ENCODE results near the gene ZNF217. TPM values are rescaled to one million over a fixed set of nuclear protein-coding genes. Genes with fewer than 3 reads are reported as not detected.
"Not testable (repeated sequence)": the region's sequence is repeated elsewhere in the genome, so short reads cannot be mapped to it uniquely, and the experiment has no call there.

ZNF217 gene
- total RNA-seq, 1 experiment from 2014 or later: 14.1 TPM

- Histone ChIP-seq H3K4me1 (replicated peaks) (peaks cover 30% of the 10 kb centered on the region), H3K27ac (peak overlapping the region; percentile 73)
- H3K9me3 ChIP-seq (replicated peaks); H3K4me3 ChIP-seq; DNase-seq (ENCODE audit: low read depth in 1 of 2, low spot score in 2 of 2); H3K36me3 ChIP-seq; H3K27me3 ChIP-seq (replicated peaks): not testable (repeated sequence)
Measured at GRCh38 chr20:53590122-53590521, 3.5 kb downstream of the ZNF217 start.

- H3K4me1 ChIP-seq (replicated peaks): peaks cover 30% of the 10 kb centered on the region
- H3K36me3 ChIP-seq; H3K27me3 ChIP-seq (replicated peaks); H3K4me3 ChIP-seq; H3K9me3 ChIP-seq (replicated peaks): not testable (repeated sequence)
- peak overlapping the region; percentile 73 for H3K27ac ChIP-seq
- peak in 1 of 2 experiments; percentile 46 for DNase-seq (ENCODE audit: low read depth in 1 of 2, low spot score in 2 of 2)
Measured at GRCh38 chr20:53589321-53590065, 4.1 kb downstream of the ZNF217 start.

GRCh38 chr20:53587157-53587703, 6.4 kb downstream of the ZNF217 start:
- DNase-seq (ENCODE audit: low read depth in 1 of 2, low spot score in 2 of 2); H3K27me3 ChIP-seq (replicated peaks); H3K36me3 ChIP-seq; H3K27ac ChIP-seq; H3K9me3 ChIP-seq (replicated peaks); H3K4me3 ChIP-seq: not testable (repeated sequence)
- H3K4me1 ChIP-seq (replicated peaks): peaks cover 49% of the 10 kb centered on the region

DNA sequence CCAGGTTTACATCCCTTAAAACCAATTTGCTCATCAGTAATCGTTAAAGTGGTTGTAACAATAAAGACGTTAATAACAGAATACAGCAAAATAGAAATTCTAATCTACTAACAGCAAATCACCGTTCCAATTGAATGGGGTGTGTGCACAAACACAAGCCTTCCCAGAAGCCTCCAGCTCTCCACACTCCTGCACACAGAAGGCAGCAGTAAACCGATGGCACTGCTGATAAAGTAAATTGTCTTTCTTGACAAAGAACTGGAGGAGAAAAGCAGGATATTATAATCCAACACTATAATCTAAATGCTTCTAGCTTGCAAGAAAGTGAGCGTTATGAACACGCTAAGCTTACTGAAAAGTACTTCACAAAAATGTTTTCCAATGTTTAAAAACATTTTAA, 7.0 kb downstream of the ZNF217 start:
- Histone ChIP-seq H3K4me3 (no peak overlapping the region), H3K36me3 (peaks cover 12% of the 10 kb centered on the region), H3K27me3 (replicated peaks) (no peaks in the 10 kb centered on the region), H3K9me3 (replicated peaks) (no peaks in the 10 kb centered on the region), H3K4me1 (replicated peaks) (peaks cover 50% of the 10 kb centered on the region), H3K27ac (no peak overlapping the region)
- DNase-seq (ENCODE audit: low read depth in 1 of 2, low spot score in 2 of 2): no peak

GRCh38 chr20:53585910-53586309, 7.7 kb downstream of the ZNF217 start:
- H3K27me3 ChIP-seq (replicated peaks); DNase-seq (ENCODE audit: low read depth in 1 of 2, low spot score in 2 of 2); H3K9me3 ChIP-seq (replicated peaks); H3K4me3 ChIP-seq; H3K27ac ChIP-seq: not testable (repeated sequence)
- Histone ChIP-seq H3K36me3 (peaks cover 20% of the 10 kb centered on the region), H3K4me1 (replicated peaks) (peaks cover 50% of the 10 kb centered on the region)

DNA sequence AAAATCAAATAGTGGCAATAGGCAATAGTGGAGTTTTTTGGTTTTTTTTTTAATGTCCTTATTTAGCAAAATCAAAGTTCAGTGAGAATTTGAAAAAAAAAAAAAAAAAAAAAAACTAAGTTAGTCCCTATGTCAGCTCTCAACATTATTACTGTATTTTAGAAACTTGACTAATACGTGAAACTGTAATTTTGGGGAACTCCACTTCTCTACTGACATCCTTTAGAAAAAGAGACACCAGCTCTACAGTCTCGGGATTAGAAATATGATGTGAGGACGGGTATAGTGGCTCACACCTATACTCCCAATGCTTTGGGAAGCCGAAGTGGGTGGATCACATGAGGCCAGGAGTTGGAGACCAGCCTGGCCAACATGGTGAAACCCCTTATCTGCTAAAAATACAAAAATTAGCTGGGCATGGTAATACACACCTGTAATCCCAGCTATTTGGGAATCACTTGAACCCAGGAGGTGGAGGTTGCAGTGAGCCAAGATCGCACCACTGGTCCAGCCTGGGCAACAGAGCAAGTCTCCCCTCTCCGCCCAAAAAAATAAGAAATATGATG, 8.6 kb downstream of the ZNF217 start:
- not testable (repeated sequence) for H3K4me3 ChIP-seq
- peaks cover 49% of the 10 kb centered on the region for H3K4me1 ChIP-seq (replicated peaks)

GRCh38 chr20:53584550-53584913, 9.1 kb downstream of the ZNF217 start:
- H3K4me3 ChIP-seq; DNase-seq (ENCODE audit: low read depth in 1 of 2, low spot score in 2 of 2); H3K9me3 ChIP-seq (replicated peaks); H3K27me3 ChIP-seq (replicated peaks): not testable (repeated sequence)
- peaks cover 33% of the 10 kb centered on the region for H3K36me3 ChIP-seq
- peaks cover 51% of the 10 kb centered on the region for H3K4me1 ChIP-seq (replicated peaks)
- H3K27ac ChIP-seq: peak overlapping the region; percentile 33; the same call in 1 of the 2 replicates

More for the DNA sequence above, 8.6 kb downstream of the ZNF217 start:
- not testable (repeated sequence) for H3K27ac ChIP-seq; H3K9me3 ChIP-seq (replicated peaks); H3K27me3 ChIP-seq (replicated peaks); DNase-seq (ENCODE audit: low read depth in 1 of 2, low spot score in 2 of 2)
- H3K36me3 ChIP-seq: peaks cover 28% of the 10 kb centered on the region

DNA sequence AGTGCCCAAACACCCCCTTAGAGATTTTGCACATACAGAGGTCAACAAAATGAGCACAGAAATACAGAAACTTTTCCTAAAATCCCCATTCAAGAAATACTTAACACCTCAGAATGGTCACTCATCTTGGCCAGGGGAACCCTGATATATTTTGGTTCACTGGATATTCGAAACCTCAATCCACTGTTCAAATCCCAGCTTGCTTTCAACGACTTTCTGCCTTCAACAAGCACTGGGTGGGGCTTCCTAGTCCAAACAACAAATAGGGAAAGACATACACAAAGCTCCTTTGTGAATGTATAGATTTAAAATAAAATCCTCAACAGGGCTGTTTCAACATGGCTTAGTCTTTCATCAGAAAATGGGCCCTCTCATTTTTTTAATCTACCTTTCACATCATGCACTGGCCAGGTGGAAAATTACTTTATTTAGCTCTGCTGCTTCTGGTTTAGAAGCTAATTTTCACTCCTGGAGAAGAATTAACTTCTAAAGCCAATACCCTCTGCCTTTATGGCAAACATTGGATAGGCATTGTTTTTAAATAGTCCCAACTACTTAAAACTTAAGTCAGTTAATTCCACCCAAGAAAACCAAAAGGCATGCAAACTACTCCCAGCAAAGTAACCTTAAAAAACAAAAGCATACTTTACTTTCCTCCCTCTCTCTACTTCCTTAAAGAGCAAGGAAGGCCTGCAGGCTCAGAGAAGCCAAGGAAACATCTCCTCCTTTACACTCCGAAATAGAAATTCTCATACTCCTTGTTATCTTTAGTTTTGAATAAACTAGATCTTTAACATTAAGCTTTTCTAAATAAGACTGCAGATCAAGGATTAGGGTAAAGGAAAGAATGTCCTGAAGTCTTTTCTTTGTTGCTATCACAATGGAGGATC, 9.7 kb downstream of the ZNF217 start:
- not testable (repeated sequence) for H3K9me3 ChIP-seq (replicated peaks); H3K4me3 ChIP-seq; H3K27me3 ChIP-seq (replicated peaks)
- peaks cover 40% of the 10 kb centered on the region for H3K36me3 ChIP-seq
- peaks cover 51% of the 10 kb centered on the region for H3K4me1 ChIP-seq (replicated peaks)
- peak in 1 of 2 experiments; percentile 26 for DNase-seq (ENCODE audit: low read depth in 1 of 2, low spot score in 2 of 2)
- H3K27ac ChIP-seq: peak overlapping the region; percentile 40

DNA sequence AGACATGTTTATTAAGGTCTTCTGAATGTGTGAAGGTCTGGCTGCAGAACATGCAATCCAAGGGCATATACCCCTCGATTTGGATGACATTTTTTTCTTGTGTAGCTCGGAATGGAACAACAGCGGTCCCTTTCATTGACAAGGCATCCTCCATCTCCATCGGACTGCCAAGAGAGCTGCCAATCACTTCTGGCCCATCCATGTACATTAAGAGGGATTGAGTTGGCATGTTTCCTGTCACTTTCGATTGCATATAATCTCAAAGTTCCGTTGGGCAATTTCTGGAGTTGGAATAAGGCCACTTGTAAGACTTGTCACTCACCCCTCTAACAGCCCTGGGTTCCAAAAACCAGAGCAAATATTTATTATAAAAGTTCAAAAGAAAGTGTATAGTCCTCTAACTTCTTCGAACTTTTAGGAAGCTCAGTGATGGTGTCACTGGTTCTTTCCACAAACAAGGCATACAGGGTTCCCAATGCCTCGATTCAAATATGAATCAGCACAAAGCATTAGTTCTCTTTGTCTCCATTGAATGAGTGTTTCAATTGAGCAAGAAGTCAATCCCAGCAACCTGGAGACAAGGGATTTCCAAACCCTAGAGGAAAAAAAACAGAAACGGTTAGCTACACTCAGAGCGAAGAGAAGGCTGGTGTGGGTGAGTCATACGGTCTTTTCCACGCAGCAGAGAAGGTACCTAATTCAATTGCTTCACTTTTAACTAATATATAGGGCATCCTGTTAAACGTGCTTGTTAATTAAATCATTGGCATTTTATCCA, 10.9 kb downstream of the ZNF217 start:
- Histone ChIP-seq H3K27ac (peak overlapping the region; percentile 40), H3K27me3 (replicated peaks) (no peaks in the 10 kb centered on the region), H3K4me1 (replicated peaks) (peaks cover 53% of the 10 kb centered on the region), H3K9me3 (replicated peaks) (no peaks in the 10 kb centered on the region), H3K4me3 (no peak overlapping the region), H3K36me3 (peaks cover 49% of the 10 kb centered on the region)
- peak in 1 of 2 experiments; percentile 73 for DNase-seq (ENCODE audit: low read depth in 1 of 2, low spot score in 2 of 2)

DNA sequence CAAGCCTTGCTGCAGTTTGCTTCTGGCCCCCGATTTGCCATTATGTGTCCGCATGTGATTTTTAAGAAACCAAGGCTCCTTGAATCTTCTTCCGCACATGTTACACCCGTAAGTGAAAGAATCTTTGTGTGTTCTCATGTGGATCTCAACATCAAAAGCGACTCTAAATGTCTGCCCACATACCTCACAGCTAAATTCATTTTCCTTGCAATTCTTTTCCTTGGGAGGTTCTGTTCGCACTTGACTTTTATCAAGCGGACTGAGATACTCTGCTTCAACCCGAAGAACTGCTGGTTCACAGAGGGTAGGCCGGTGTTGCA, 11.4 kb downstream of the ZNF217 start:
- peaks cover 53% of the 10 kb centered on the region for H3K4me1 ChIP-seq (replicated peaks)
- no peak overlapping the region for H3K4me3 ChIP-seq
- no peak overlapping the region for H3K27ac ChIP-seq
- no peak for DNase-seq (ENCODE audit: low read depth in 1 of 2, low spot score in 2 of 2)
- peaks cover 54% of the 10 kb centered on the region for H3K36me3 ChIP-seq
- no peaks in the 10 kb centered on the region for H3K9me3 ChIP-seq (replicated peaks)
- H3K27me3 ChIP-seq (replicated peaks): no peaks in the 10 kb centered on the region

DNA sequence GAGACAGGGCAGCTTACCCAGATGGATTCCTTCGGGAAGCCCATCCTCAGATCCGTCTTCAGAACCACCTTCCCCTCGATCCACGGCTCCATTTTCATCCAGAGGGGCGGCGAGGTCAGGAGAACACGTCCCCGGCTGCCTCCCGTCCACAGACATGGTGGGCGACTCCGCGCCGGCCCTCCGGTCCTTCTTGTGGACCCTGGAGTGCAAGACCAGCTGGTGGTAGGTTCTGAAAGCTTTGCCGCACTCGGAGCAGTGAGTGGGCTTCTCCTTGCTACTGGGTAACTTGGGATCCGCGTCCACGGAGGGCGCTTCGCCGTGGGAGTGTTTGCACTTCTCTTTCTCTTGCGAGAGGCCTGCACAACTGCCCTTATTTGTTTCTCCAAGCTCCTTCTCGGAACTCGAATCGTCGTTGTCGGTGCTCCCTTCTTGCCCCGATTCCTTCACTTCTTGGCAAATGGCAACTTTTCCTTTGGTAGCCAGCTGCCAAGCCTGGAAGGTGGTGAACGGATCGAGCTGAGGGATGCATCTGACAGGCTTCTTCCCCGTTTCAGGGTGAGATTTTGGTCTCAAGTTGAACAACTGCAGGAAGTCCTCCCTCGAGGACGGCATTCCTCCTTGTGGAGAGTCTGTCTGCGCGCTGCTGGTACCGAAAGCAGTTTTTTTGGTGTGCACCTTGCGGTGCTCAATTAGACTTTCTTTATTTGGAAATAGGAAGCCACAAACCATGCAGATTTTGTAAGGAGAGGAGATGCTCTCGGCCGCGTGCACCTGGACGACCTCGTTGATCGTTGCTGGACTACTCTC, 12.0 kb downstream of the ZNF217 start:
- Histone ChIP-seq H3K9me3 (replicated peaks) (no peaks in the 10 kb centered on the region), H3K4me1 (replicated peaks) (peaks cover 53% of the 10 kb centered on the region), H3K27ac (no peak overlapping the region), H3K36me3 (peaks cover 60% of the 10 kb centered on the region), H3K4me3 (no peak overlapping the region), H3K27me3 (replicated peaks) (no peaks in the 10 kb centered on the region)
- no peak for DNase-seq (ENCODE audit: low read depth in 1 of 2, low spot score in 2 of 2)

GRCh38 chr20:53580376-53581111, 13.1 kb downstream of the ZNF217 start:
- Histone ChIP-seq H3K4me3 (no peak overlapping the region), H3K4me1 (replicated peaks) (peaks cover 42% of the 10 kb centered on the region), H3K27ac (no peak overlapping the region), H3K27me3 (replicated peaks) (no peaks in the 10 kb centered on the region), H3K36me3 (peaks cover 71% of the 10 kb centered on the region), H3K9me3 (replicated peaks) (no peaks in the 10 kb centered on the region)
- no peak for DNase-seq (ENCODE audit: low read depth in 1 of 2, low spot score in 2 of 2)

Measured in SJSA1 (cell line).